ENCODE data around the gene DET1. TPM values are rescaled to one million over a fixed set of nuclear protein-coding genes. Genes with fewer than 3 reads are reported as not detected.

Gene DET1
- polyA plus RNA-seq, 1 donor from 2014 or later: 12.9 TPM

DNA sequence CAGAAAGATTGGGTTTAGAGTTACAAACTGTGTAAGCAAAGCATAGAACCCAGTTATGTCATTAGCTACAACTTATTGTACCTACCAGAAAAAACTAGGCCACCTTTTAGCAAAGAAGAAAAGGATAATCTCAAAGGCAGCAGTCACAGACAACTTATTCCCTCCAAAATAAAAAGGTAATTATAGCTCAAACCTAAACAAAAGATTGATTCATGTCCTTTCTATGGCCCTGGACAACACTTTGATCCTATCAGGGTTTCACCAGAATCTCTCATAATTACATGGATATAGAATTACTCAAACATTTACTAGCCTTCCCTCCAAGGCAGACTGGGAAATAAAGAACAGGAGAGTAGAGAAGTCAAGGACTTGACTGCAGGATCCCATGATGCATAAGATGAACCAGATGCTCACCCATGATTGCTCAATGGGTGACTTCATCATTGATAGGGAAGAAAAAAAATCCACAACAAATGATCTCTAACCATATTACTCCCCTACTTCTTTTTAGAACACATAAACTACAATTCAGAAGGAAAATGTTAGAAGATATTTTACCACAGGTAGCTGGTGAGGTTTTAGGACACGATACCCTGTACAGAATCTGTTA lies 17.4 kb downstream of the DET1 start:
- peaks cover 13% of the 10 kb centered on the region for H3K36me3 ChIP-seq (ENCODE audit: insufficient read depth, low read length)
- no peaks in the 10 kb centered on the region for H3K9me3 ChIP-seq (ENCODE audit: low read length)
- H3K9ac ChIP-seq (ENCODE audit: low read length): no peak overlapping the region
- no peak overlapping the region for H3K27ac ChIP-seq (ENCODE audit: low read length)
- H2AFZ ChIP-seq (ENCODE audit: low read depth, low read length): no peak overlapping the region
- H3K4me2 ChIP-seq (ENCODE audit: low read length): no peak overlapping the region
- H3F3A ChIP-seq (ENCODE audit: insufficient read depth, low read length, poor library complexity, severe bottlenecking): no peaks in the 10 kb centered on the region
- H4K20me1 ChIP-seq (ENCODE audit: insufficient read depth): no peaks in the 10 kb centered on the region
- TF ChIP-seq, protein P1, sequence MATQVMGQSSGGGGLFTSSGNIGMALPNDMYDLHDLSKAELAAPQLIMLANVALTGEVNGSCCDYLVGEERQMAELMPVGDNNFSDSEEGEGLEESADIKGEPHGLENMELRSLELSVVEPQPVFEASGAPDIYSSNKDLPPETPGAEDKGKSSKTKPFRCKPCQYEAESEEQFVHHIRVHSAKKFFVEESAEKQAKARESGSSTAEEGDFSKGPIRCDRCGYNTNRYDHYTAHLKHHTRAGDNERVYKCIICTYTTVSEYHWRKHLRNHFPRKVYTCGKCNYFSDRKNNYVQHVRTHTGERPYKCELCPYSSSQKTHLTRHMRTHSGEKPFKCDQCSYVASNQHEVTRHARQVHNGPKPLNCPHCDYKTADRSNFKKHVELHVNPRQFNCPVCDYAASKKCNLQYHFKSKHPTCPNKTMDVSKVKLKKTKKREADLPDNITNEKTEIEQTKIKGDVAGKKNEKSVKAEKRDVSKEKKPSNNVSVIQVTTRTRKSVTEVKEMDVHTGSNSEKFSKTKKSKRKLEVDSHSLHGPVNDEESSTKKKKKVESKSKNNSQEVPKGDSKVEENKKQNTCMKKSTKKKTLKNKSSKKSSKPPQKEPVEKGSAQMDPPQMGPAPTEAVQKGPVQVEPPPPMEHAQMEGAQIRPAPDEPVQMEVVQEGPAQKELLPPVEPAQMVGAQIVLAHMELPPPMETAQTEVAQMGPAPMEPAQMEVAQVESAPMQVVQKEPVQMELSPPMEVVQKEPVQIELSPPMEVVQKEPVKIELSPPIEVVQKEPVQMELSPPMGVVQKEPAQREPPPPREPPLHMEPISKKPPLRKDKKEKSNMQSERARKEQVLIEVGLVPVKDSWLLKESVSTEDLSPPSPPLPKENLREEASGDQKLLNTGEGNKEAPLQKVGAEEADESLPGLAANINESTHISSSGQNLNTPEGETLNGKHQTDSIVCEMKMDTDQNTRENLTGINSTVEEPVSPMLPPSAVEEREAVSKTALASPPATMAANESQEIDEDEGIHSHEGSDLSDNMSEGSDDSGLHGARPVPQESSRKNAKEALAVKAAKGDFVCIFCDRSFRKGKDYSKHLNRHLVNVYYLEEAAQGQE (IDR thresholded peaks at IDR 0.05; ENCODE audit: borderline replicate concordance): no peak
- TF ChIP-seq SMC3 (conservative IDR thresholded peaks at IDR 0.05; ENCODE audit: poor library complexity) (no peak), EZH2 (IDR thresholded peaks at IDR 0.05; ENCODE audit: borderline replicate concordance, insufficient read depth, low read length, poor library complexity, severe bottlenecking) (no peak), TAF1 (IDR thresholded peaks at IDR 0.05; ENCODE audit: low read depth) (no peak), RAD21 (conservative IDR thresholded peaks at IDR 0.05) (no peak), EP300 (conservative IDR thresholded peaks at IDR 0.05; ENCODE audit: poor library complexity, severe bottlenecking) (no peak), POLR2AphosphoS5 (IDR thresholded peaks at IDR 0.05) (no peak), MXI1 (conservative IDR thresholded peaks at IDR 0.05; ENCODE audit: poor library complexity, severe bottlenecking) (no peak)
- TF ChIP-seq, protein P2, sequence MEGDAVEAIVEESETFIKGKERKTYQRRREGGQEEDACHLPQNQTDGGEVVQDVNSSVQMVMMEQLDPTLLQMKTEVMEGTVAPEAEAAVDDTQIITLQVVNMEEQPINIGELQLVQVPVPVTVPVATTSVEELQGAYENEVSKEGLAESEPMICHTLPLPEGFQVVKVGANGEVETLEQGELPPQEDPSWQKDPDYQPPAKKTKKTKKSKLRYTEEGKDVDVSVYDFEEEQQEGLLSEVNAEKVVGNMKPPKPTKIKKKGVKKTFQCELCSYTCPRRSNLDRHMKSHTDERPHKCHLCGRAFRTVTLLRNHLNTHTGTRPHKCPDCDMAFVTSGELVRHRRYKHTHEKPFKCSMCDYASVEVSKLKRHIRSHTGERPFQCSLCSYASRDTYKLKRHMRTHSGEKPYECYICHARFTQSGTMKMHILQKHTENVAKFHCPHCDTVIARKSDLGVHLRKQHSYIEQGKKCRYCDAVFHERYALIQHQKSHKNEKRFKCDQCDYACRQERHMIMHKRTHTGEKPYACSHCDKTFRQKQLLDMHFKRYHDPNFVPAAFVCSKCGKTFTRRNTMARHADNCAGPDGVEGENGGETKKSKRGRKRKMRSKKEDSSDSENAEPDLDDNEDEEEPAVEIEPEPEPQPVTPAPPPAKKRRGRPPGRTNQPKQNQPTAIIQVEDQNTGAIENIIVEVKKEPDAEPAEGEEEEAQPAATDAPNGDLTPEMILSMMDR (IDR thresholded peaks at IDR 0.05; ENCODE audit: poor library complexity, severe bottlenecking): no peak
- H3K79me2 ChIP-seq (replicated peaks; ENCODE audit: insufficient read depth, low read length): peaks cover 13% of the 10 kb centered on the region
- H3K4me3 ChIP-seq (ENCODE audit: low read length): no peak overlapping the region
- H3K27me3 ChIP-seq (ENCODE audit: insufficient read depth, low read depth, low read length): no peaks in the 10 kb centered on the region
- no peaks in the 10 kb centered on the region for H3K9me2 ChIP-seq (ENCODE audit: insufficient read depth, low read length)

DNA sequence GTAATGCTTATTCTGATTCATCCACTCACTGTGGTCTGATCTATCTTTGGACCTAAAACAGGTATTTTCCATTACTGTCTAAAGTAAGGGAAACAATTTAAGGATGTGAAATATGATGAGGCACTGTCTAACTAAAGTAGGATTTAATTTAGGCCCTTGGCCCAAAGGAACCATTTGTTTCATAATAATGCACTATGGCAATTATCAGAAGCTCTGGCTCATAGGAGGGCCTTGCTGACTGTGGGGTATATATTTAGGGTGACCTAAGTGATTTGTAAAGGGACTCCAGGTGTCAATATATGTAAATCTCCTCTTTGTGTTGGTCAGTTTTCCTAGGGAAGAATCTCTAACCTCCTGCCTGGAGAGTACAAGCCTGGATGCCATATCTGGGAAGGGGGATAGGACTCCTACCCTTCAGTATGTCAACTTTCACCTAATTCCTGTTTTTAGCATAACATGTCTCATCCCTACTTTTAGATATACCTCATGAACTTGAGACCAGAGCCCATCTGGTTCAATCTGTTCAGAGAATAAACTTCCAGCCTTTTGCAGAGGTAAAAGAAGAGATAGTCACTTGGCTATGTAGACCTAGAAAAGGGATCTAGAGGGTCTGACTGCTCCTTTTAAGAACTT lies 20.1 kb downstream of the DET1 start:
- Histone ChIP-seq H3K27ac (ENCODE audit: low read length) (no peak overlapping the region), H3F3A (ENCODE audit: insufficient read depth, low read length, poor library complexity, severe bottlenecking) (no peaks in the 10 kb centered on the region), H3K4me3 (ENCODE audit: low read length) (no peak overlapping the region), H2AFZ (ENCODE audit: low read depth, low read length) (no peak overlapping the region), H3K27me3 (ENCODE audit: insufficient read depth, low read depth, low read length) (no peaks in the 10 kb centered on the region), H4K20me1 (ENCODE audit: insufficient read depth) (no peaks in the 10 kb centered on the region), H3K36me3 (ENCODE audit: insufficient read depth, low read length) (peaks cover 11% of the 10 kb centered on the region), H3K9me2 (ENCODE audit: insufficient read depth, low read length) (no peaks in the 10 kb centered on the region), H3K9ac (ENCODE audit: low read length) (no peak overlapping the region), H3K4me2 (ENCODE audit: low read length) (no peak overlapping the region), H3K9me3 (ENCODE audit: low read length) (no peaks in the 10 kb centered on the region), H3K79me2 (replicated peaks; ENCODE audit: insufficient read depth, low read length) (no peaks in the 10 kb centered on the region)
- TF ChIP-seq MXI1 (conservative IDR thresholded peaks at IDR 0.05; ENCODE audit: poor library complexity, severe bottlenecking) (no peak), TAF1 (IDR thresholded peaks at IDR 0.05; ENCODE audit: low read depth) (no peak), SMC3 (conservative IDR thresholded peaks at IDR 0.05; ENCODE audit: poor library complexity) (no peak), EZH2 (IDR thresholded peaks at IDR 0.05; ENCODE audit: borderline replicate concordance, insufficient read depth, low read length, poor library complexity, severe bottlenecking) (no peak), POLR2AphosphoS5 (IDR thresholded peaks at IDR 0.05) (no peak), EP300 (conservative IDR thresholded peaks at IDR 0.05; ENCODE audit: poor library complexity, severe bottlenecking) (no peak), RAD21 (conservative IDR thresholded peaks at IDR 0.05) (no peak)
- TF ChIP-seq, protein P1 (IDR thresholded peaks at IDR 0.05; ENCODE audit: borderline replicate concordance): no peak
- TF ChIP-seq, protein P2 (IDR thresholded peaks at IDR 0.05; ENCODE audit: poor library complexity, severe bottlenecking): no peak

Measured in neural cell (in vitro differentiated cells).